NT2/D1 (cell line): Measurements from ENCODE around the gene MYOF.

ENCODE experiments used
- DNase-seq: peaks from one replicate; pipeline ENCODE4 v3.0.0-alpha.2; 2011; ENCODE audit warnings: low read depth, low spot score
- H3K27me3 ChIP-seq: 2 replicates; pipeline ENCODE4 v1.6.0; 2011; ENCODE audit warnings: mild to moderate bottlenecking; ENCODE audit not compliant: insufficient read length, insufficient read depth
- H3K36me3 ChIP-seq: 2 replicates; pipeline ENCODE4 v1.6.1; 2011; ENCODE audit warnings: mild to moderate bottlenecking, low read length, mixed read lengths; ENCODE audit not compliant: insufficient read depth, insufficient read length
- H3K4me1 ChIP-seq: 2 replicates; pipeline ENCODE4 v1.5.1; 2011; ENCODE audit not compliant: insufficient read depth, insufficient read length
- H3K4me3 ChIP-seq: 2 replicates; pipeline ENCODE4 v1.5.1; 2011; ENCODE audit warnings: low read depth; ENCODE audit not compliant: insufficient read length
- H3K9ac ChIP-seq: 2 replicates; pipeline ENCODE4 v1.6.0; 2011; ENCODE audit warnings: low read depth; ENCODE audit not compliant: insufficient read length
- H3K9me3 ChIP-seq: 2 replicates; pipeline ENCODE4 v1.5.1; 2011; ENCODE audit warnings: mild to moderate bottlenecking, low read length; ENCODE audit not compliant: insufficient read depth
- SUZ12 ChIP-seq: IDR thresholded peaks from 2 replicates; pipeline ENCODE4 v1.6.1; 2011; ENCODE audit not compliant: insufficient read length, insufficient read depth; ENCODE audit errors: extremely low read depth
- YY1 ChIP-seq: IDR thresholded peaks from 2 replicates; pipeline ENCODE4 v1.6.1; 2011; ENCODE audit not compliant: insufficient read length, insufficient read depth
- ZNF274 ChIP-seq: IDR thresholded peaks from 2 replicates; pipeline ENCODE4 v1.6.1; 2011; ENCODE audit warnings: mild to moderate bottlenecking, low read depth, low read length

The MYOF gene

DNA sequence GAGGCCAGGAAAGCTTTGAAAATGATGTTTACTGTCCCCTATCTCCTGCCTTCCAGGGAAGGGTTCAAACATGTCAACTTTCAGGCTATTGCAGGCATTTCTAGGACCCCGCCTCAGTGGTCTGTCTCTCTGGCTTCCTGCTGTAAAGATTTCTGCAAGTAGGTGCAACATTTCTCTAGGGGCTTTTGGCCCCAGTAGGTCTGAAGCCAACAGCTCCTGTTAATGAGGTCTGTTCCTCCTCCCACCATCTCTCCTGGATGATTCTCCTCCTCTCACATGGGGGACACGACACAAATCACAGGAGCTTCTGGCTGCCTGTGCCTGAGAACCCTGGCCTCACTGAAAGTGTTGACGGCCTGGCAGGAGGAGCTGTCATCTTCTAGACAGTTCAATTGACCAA is 214.1 kb downstream of the MYOF start:
- no peak for DNase-seq
- Histone ChIP-seq H3K4me3 (no peak overlapping the region), H3K36me3 (no peaks in the 10 kb centered on the region), H3K27me3 (peaks cover 83% of the 10 kb centered on the region), H3K4me1 (peaks cover 8% of the 10 kb centered on the region), H3K9me3 (peaks cover 38% of the 10 kb centered on the region), H3K9ac (no peak overlapping the region)
- no peak for TF ChIP-seq ZNF274
- TF ChIP-seq YY1 = no peak
- no peak for TF ChIP-seq SUZ12

DNA sequence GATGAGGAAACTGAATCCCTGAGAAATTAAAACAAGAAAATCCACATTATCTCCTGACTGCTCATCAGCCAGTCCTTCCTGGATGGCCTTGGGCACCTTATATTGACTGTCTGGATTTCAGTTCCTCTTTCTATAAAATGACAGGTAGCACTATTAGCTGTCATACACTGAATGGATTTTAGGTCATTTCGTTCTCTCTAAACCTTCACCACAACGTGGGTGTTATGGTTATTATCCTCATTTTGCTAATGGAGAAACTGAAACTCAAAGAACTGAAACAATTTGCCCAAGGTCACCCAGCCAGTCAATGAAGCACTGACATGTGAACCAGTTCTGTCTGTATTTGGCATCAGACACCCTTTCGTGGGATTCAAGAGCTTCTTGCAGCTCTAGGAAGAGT is 214.6 kb downstream of the MYOF start:
- Histone ChIP-seq H3K36me3 (no peaks in the 10 kb centered on the region), H3K27me3 (peaks cover 85% of the 10 kb centered on the region), H3K9me3 (peaks cover 38% of the 10 kb centered on the region), H3K9ac (no peak overlapping the region), H3K4me3 (no peak overlapping the region), H3K4me1 (peaks cover 5% of the 10 kb centered on the region)
- DNase-seq = no peak
- TF ChIP-seq ZNF274 (no peak), YY1 (no peak), SUZ12 (no peak)

DNA sequence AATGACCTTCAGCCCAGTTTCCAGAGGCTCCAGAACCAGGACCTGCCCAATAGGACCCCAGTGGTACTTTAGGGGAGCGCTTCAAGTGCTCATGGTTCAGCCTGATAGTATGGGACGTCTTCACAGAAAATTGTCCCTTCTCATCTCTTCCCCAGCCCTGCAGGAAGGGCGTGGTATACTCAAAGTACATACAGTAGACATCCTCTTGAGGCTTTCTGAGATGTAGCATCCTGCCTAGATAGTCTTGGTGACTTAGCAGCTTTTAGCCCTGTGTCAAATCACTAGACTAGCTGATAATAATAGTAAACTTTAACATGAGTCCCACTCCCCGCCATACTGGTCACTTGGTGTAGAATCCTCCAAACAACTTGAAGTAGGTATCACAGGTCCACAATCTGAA is 215.3 kb downstream of the MYOF start:
- no peak for DNase-seq
- H3K36me3 ChIP-seq = no peaks in the 10 kb centered on the region
- peaks cover 86% of the 10 kb centered on the region for H3K27me3 ChIP-seq
- H3K4me1 ChIP-seq = peaks cover 5% of the 10 kb centered on the region
- H3K4me3 ChIP-seq = no peak overlapping the region
- no peak overlapping the region for H3K9ac ChIP-seq
- TF ChIP-seq ZNF274 (no peak), SUZ12 (no peak), YY1 (no peak)
- peaks cover 38% of the 10 kb centered on the region for H3K9me3 ChIP-seq

GRCh38 chr10:93261961-93262610 is 220.0 kb downstream of the MYOF start:
- DNase-seq = no peak
- TF ChIP-seq YY1 (no peak), SUZ12 (no peak), ZNF274 (no peak)
- Histone ChIP-seq H3K27me3 (peaks cover 46% of the 10 kb centered on the region), H3K9ac (no peak overlapping the region), H3K36me3 (no peaks in the 10 kb centered on the region), H3K4me3 (no peak overlapping the region), H3K4me1 (no peaks in the 10 kb centered on the region), H3K9me3 (no peaks in the 10 kb centered on the region)

- no peak overlapping the region for H3K9ac ChIP-seq
- H3K36me3 ChIP-seq = no peaks in the 10 kb centered on the region
- H3K9me3 ChIP-seq = no peaks in the 10 kb centered on the region
- TF ChIP-seq YY1 (no peak), SUZ12 (no peak), ZNF274 (no peak)
- no peaks in the 10 kb centered on the region for H3K4me1 ChIP-seq
- no peak for DNase-seq
- peaks cover 36% of the 10 kb centered on the region for H3K27me3 ChIP-seq
- H3K4me3 ChIP-seq = no peak overlapping the region
Observed at GRCh38 chr10:93261089-93261488, 221.0 kb downstream of the MYOF start.

- no peaks in the 10 kb centered on the region for H3K4me1 ChIP-seq
- H3K36me3 ChIP-seq = no peaks in the 10 kb centered on the region
- peaks cover 25% of the 10 kb centered on the region for H3K27me3 ChIP-seq
- H3K9ac ChIP-seq = no peak overlapping the region
- DNase-seq = no peak
- TF ChIP-seq SUZ12 = no peak
- TF ChIP-seq YY1 = no peak
- TF ChIP-seq ZNF274 = no peak
- no peaks in the 10 kb centered on the region for H3K9me3 ChIP-seq
- no peak overlapping the region for H3K4me3 ChIP-seq
Observed at GRCh38 chr10:93259126-93259525, 223.0 kb downstream of the MYOF start.
